GM23338 (cell line): ENCODE data around the gene SEH1L.

Experiments used
- EZH2 ChIP-seq: fragments of 200-600 bp; sonication (generic); IDR thresholded peaks from one replicate; pipeline ENCODE4 v1.8.0; 2017; ENCODE audit warnings: antibody characterized with exemption, mild to moderate bottlenecking, low read depth; ENCODE audit not compliant: unreplicated experiment
- POLR2AphosphoS5 ChIP-seq: IDR thresholded peaks from 2 replicates; pipeline ENCODE4 v1.6.1; 2016; ENCODE audit warnings: antibody characterized with exemption, low read depth
- TF ChIP-seq, protein P1 (sequence below), 2 experiments: fragments of 200-600 bp in 1 of 2; sonication (generic) in 1 of 2; conservative IDR thresholded peaks; 2 replicates each; pipeline versions ENCODE4 v1.5.1 to v1.6.1; 2016 to 2017; ENCODE audit warnings: antibody characterized with exemption in 2 of 2, low read depth in 2 of 2, mild to moderate bottlenecking in 2 of 2, moderate library complexity in 1 of 2

DNA sequence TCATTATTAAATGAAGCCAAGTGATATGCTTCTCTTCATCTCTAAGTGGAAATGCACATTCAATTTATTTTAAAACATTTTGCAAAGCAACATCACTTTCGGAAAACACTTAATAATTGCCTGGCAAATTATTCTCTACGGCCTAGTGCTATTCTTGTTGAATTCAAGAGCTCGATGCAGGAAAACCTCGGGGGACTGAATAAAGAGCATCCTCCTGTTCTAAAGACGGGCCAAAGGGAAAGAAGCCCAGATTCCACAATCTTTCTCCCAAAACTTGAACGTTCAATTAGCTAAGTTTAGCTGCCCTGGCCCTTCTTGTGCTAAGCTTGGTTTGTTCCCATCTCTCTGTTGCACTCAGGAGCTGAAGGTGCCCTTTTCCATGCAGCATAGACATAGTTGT is 23.2 kb upstream of the SEH1L start:
- TF ChIP-seq, protein P1, sequence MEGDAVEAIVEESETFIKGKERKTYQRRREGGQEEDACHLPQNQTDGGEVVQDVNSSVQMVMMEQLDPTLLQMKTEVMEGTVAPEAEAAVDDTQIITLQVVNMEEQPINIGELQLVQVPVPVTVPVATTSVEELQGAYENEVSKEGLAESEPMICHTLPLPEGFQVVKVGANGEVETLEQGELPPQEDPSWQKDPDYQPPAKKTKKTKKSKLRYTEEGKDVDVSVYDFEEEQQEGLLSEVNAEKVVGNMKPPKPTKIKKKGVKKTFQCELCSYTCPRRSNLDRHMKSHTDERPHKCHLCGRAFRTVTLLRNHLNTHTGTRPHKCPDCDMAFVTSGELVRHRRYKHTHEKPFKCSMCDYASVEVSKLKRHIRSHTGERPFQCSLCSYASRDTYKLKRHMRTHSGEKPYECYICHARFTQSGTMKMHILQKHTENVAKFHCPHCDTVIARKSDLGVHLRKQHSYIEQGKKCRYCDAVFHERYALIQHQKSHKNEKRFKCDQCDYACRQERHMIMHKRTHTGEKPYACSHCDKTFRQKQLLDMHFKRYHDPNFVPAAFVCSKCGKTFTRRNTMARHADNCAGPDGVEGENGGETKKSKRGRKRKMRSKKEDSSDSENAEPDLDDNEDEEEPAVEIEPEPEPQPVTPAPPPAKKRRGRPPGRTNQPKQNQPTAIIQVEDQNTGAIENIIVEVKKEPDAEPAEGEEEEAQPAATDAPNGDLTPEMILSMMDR (conservative IDR thresholded peaks at IDR 0.05; ENCODE audit: low read depth in 2 of 2), result no peak
- TF ChIP-seq POLR2AphosphoS5 (no peak), EZH2 (no peak)
